ENCODE measurements around the gene BRF1.

Gene BRF1

DNA sequence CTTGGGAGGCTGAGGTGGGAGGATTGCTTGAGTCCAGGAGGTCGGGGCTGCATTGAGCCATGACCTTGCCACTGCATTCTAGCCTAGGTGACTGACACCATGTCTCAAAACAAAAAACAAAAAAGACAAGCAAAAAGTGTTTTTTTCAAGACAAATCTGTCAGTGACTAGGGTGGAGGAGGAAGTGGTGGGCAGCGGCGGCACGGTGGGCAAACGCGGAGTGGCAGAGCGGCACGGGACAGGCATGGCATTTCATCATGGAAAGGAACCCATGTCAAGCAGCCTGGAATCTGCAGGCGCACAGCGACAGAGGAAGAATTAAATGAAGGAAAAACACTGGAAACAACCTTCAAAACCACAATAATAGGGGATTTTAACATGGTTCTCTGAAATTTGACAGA, 56.5 kb downstream of the BRF1 start:
- in situ Hi-C loops (cut with MboI; ENCODE audit: low sequenced_read_pairs) = no loop called here

DNA sequence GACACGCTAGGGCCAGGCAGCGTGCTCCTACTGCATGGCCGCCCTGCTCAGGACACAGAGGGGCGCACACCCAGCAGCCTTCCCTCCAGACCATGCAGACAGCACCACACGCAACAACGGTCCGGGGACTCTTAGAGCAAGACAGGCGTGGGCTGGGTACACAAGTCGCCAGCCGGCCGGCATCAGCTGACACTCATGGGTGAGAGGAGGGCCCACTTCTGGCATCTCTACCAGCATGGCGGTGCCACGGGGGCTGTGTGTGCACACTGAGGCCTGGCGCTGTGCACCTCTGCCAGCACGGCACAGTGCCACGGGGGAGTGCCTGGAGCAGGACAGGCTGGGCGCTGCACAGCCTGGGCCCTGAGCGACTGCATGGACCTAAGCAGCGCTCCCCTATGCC, 59.2 kb downstream of the BRF1 start:
- in situ Hi-C loops (cut with MboI; ENCODE audit: low sequenced_read_pairs) = no loop called here

DNA sequence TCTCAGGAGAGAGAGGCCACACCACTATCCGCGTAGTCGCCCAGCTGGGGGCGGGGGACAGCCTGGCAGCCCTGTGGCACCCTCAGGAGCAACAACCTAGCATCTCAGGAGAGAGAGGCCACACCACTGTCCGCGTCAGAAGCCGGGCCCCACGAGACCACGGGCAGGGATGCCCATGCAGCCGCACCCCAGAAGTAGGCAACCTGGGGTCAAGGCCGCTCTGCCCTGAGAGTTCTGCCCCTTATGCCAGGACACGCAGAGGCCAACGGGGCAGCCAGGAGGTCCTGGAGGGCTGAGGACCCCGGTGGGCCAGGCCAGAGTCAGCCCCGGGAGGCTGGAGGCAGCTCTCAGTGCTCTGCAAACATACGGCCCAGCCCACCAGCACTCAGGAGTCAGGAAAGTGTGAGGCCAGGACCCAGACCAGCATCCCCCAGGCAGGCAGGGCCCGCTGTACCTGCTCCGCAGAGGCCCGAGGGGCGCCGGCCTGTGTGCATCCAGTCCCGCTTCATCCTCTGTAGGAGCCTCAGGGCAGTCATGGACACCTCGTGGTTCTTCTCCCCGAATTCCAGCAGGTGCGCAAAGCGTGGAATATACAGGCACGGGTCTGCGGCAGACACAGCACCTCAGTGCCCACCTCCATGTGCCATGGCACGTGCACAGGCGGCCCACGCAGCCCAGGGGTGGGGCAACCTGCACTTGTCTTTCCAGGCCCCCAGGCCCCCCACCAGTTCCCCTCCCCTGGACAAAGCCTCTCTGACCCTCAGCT, 59.8 kb downstream of the BRF1 start:
- in situ Hi-C loops (cut with MboI; ENCODE audit: low sequenced_read_pairs) = no loop called here

DNA sequence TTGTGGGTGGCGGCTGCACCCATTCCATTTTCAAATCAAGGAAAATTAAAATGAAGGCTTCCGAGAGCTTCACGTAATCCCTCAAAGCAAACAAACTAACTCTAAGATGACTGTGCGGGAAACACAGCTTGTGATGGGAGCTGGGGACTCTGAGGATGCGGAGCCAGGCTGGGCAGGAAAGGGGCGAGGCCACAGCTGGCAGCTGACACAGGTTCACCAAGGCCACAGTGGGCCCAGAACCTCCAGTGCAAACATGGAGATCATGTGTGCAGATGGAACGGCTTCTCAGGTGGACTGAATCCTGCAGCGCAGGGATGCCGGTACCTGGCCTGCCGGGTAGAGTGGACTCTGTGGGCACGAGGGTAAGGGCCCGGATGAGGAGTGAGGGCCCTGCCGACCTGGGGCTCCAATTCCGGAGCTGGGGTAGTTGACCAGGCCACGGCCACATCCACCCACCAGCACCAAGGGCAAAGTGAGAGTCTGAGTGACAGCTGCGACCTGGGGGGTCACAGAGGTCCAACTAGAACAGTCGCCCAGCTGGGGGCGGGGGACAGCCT, 71.6 kb downstream of the BRF1 start:
- in situ Hi-C loops (cut with MboI; ENCODE audit: low sequenced_read_pairs) = no loop called here

DNA sequence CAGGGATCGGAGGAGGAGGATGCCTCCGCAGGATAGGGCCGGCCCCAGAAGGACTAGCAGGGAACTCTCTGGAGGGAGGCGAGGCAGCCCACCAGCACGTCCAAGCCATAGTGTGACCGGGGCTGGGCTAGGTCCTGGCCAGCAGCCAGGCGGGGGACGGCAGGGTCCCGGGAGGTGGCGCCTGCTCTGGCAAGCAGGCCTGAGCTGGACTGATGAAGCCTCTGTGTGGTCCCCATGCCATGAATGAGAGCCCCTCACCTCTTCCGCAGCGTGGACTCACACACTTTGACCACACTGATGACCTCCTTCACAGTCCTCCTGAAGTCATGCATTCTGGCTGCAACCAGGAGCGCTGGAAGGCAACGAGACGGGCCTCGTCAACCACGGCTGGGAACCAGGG, 72.2 kb downstream of the BRF1 start:
- in situ Hi-C loops (cut with MboI; ENCODE audit: low sequenced_read_pairs) = no loop called here

DNA sequence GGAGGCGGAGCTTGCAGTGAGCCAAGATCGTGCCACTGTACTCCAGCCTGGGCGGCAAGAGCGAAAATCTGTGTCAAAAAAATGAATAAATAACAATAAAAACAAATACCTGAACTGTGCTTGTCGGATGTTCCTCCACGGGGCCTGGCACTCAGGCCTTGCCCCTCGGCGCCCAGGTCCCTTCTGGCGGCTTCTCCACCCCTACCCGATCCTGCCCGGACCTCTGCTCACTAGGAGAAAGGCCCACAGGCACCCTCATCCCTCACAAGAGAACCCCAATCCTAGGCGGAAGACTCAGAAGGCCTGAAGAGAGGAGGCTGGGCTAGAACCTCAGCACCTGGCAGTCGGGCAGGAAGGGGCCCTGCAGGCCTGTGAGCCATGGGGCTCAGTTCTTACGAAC, 73.5 kb downstream of the BRF1 start:
- in situ Hi-C loops (cut with MboI; ENCODE audit: low sequenced_read_pairs) = no loop called here

DNA sequence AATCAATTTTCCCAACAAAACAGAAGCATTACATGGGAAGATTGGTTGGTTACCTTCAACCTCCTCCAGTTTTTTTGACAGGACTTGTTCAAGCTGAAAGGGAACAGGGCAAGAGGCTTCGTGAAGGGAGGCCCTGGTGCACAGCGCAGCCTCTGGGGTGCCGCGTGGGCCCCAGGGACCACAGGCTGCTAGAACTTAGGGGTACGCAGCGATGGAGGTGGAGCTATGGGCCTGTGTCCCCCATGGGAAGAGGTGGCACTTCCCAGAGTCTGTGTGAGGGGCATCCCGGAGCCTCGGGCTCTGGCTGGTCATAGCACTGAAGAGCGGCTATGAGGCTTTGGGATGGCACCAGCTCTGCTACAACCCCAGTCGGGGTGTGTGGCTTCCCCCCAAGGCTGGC, 74.6 kb downstream of the BRF1 start:
- in situ Hi-C loops (cut with MboI; ENCODE audit: low sequenced_read_pairs) = no loop called here

DNA sequence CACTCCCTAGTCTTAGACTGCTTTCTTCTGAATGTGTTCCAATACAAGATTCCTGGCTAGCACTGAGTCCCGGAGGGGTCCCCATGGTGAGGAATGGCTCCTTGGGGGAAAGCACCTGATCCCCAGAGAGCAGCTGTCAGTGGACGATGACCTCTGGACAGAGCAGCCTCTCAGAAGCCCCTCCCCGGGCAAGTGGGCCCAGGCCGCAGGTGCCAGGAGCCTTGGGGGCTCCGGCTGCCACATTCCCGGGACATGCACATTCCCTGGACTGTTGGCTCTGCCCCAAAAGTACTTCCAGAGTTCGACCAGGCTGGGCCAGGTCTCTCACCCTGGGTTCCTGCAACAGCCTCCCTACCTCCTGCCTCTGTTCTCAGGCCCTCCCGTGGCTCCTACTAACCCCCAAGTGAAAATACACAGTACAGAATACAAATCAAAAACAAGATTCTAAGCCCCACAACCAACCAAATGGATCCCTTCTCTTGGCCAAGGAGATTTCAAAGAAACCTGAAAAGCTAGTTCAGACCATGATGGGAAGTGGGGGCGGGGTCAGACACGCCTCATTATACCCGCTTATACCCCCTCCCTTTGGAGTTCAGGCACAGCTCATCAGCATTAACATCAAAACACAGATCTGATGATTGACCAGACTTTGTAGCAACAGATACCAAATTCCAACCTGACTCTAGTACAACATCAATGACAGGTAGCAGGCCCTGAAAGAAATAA, 75.8 kb downstream of the BRF1 start:
- in situ Hi-C loops (cut with MboI; ENCODE audit: low sequenced_read_pairs) = no loop called here

DNA sequence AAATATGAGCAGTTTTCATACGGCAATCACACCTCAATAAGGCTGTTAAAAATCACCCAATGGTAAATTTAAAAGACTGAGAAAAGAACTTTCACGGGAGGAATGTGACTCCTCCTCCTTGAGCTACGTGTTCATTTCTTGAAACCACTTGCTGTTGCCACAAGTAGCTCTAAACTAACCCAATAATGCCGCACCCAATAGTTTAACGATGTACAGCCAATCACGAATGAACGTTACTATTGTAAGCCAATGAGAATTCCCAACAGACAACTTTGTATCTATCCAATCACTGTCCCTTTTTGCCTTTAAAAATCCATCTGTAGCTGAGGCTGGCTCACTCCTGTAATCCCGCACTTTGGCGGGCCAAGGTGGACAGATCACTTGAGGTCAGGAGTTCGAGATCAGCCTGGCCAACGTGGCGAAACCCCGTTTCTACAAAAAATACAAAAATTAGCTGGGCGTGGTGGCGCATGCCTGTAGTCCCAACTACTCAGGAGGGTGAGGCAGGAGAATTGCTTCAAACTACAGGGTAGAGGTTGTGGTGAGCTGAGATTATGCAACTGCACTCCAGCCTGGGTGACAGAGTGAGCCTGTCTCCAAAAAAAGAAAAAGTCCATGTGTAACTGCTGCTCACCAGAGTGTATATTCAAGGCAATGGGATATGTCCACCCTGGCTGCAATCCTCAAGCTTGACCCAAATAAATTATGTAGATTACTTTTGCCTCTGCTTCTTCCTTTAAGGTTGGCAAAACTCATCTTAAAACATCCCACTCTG, 76.8 kb downstream of the BRF1 start:
- in situ Hi-C loops (cut with MboI; ENCODE audit: low sequenced_read_pairs) = no loop called here

DNA sequence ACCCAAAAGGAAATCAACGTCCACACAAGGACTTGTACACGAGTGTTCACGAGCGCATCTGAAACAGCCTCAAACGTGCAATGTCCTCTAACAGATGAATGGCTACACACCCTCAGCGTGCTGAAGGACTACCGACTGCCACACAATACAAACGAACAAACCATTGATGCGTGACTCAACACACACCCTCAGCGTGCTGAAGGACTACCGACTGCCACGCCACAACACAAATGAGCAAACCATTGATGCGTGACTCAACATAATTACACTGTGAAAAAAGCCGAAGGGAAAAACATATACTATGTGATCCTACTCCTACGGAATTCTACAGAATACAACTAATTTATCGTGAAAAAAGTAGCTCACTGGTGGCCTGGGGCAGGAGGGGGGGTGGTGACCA, 77.5 kb downstream of the BRF1 start:
- in situ Hi-C loops (cut with MboI; ENCODE audit: low sequenced_read_pairs) = no loop called here

DNA sequence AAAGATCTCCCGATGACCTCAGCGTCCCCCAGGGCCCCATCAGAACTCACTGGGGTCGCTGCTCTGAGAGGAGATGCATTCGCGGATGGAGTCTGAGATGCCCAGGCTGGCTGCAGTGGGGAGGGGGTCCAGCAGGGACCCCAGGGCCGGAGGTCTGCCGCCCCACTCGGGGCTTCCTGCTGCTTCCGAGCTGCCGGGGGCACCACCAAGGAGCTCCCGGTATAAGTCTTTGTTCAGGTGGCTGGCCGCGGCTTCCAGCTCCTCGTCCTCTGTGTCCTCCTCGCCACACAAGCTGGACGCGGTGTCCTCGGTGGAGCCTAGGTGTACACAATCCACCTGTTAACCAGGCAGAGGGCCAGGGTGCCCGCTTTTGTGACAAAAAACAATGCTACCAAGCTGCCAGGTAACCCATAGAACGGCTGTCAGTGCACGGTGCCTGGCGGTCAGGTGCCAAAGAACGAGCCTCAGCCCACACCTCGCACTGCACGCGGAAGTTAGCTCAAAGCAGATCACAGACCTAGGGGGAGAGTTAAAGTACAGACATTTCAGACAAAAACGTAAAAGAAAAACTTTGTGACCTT, 79.1 kb downstream of the BRF1 start:
- in situ Hi-C loops (cut with MboI; ENCODE audit: low sequenced_read_pairs) = no loop called here

DNA sequence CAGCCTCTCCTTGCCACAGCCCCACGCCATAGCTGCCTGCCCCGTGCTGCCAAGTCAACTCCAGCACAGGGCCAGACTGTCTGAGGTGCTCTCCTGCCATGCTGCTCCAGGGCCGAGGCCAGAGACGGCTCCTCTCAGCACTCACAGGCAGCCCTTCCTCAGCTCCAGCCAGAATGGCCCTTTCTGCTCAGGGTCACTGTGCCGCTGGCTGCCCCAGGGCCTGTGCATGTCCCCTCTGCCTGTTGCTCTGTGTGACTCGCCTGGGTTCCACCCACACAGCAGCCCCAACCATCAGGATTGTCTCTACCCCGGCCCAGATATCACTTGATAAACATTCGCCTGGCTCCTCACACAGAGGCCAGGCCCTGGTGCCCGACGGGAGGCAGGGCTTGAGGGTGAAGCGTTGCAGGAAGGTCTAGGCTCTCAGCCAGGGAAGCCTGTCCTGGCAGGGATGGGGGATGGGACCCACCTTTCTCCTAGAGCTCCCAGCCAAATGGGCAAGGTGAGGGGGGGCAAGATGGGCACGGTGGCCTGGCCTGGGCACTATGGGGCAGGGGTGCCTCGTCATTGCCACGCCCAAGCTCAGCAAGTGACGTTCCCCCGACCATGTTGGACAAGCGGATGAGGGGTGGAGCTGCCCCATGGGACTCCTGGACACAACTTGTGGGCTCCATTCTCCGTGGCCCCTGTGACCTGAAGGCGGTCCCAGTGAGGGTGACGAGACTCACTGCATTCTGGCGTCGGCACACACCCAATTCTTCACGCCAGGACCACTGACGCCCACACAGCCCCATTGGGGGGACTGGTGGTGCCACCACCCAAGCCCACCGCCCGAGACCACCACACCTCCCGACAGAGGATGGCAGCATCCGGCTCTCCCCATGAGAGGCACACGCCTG, 79.9 kb downstream of the BRF1 start:
- in situ Hi-C loops (cut with MboI; ENCODE audit: low sequenced_read_pairs) = no loop called here

DNA sequence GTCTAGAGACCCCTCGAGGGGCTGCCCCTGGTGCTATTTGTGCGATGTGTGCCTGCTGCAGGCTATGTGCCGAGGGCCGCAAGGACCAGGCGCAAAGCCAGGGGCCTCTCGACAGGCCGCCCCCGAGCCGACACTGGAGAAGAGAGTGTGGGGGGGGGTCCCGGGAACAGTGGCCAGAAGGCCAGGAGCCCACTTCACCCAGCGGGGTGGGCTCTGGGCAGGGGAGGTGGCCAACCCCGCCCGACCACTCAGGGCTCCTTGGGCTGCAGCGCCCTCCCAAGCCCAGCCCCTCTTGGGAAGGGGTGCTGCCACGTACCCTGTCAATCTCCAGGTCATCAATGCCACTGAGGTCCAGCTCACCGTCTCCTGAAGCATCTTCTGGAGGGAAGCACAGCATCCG, 81.0 kb downstream of the BRF1 start:
- in situ Hi-C loops (cut with MboI; ENCODE audit: low sequenced_read_pairs) = no loop called here

DNA sequence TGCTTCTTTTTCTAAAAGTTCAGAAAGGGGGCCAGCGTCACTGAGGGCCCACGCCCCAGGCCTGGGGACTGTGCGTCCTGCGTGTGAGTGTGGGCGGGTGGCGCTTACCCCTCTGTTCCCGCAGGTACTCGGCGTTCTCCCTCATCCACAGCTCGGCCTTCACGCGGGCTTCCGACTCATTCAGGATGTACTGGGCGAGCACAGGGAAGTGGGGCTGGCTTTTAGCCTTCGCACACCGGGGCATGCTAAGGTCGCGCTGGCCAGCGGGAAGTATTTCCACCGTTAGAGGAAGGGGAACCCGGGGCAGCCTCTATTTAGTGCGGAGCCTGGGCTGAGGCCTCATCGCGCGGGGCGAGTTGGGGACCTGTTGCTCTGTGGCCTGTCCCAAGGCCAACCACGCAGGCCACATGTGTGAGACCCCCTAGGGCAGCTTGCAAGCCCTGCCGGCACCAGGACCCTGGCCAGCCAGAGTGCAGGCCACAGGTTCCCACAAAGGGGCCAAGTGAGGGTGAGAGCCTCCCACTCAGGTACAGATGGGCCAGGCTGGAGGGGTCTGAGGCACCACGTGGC, 81.7 kb downstream of the BRF1 start:
- in situ Hi-C loops (cut with MboI; ENCODE audit: low sequenced_read_pairs) = no loop called here

DNA sequence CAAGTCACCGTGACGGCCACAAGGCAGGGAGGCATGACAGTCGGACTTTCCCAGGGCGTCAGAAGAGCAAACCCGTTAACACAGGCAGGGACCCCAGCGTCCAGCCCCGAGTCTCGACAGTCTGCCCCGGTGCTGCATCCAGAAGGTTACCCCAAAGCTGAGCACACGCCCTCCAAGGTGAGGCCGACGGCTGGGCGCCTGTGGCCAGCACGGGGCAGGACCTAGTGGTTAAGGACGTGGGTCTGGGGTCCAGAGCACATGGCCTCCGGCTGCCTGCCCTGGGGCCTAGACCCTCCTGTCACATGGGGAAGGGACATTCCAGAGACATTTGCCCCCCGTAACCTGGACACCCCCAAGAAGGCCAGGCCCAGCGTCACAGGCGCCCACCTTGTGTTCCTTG, 82.2 kb downstream of the BRF1 start:
- in situ Hi-C loops (cut with MboI; ENCODE audit: low sequenced_read_pairs) = no loop called here

DNA sequence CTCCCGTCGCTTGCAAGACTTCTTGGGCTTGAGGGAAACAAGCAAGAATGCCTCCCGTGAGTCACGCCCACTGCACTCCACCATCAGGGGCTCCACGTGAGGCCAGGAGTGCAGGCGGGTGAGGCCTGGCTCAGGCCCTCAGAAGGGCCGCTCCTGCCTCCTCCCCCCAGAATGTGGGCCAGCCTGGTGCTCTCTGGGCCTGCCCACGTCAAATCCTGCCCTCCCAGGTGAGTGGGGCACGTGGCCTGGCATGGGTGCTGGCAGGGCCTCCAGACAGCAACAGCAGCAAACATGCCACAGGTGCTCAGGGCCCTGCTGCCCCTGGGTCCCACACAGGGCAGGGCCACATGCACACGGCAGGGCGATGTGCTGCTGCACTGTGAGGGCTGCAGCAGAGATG, 83.0 kb downstream of the BRF1 start:
- in situ Hi-C loops (cut with MboI; ENCODE audit: low sequenced_read_pairs) = no loop called here

DNA sequence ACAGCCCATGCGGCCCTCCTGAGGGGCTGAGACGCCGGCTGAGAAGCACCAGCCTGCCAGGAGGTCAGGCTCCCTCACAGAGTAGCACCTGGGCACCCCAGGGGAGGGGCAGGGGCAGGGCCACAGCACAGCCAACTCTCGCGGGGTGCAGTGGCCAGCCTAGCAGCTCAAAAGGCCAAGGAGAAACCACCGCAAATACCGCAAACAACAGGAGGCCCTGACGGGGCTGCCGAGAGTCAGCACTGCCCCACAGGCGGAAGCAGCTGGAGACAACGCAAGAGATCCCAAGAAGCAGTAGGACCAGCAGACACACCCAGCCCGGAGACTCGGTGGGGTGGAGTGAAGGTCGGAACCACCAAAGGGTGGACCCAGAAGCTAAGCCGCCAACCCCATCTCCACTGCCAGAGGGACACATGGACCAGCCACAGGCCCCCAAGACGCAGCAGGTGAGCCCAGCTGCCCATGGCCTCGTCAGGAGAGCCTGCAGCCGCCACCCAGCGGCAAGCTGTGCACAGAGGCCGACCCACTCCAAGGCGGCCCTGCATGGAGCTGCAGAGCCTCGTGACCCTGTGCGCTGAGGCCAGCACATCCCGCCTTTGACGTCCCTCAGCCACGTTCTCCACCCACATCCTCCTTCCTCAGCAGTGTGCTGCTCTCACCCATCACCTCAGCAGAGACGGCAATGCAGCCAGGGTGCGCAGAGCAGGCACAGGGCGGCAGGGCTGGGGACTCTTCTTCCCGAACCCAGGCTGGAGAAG, 84.1 kb downstream of the BRF1 start:
- in situ Hi-C loops (cut with MboI; ENCODE audit: low sequenced_read_pairs) = no loop called here

DNA sequence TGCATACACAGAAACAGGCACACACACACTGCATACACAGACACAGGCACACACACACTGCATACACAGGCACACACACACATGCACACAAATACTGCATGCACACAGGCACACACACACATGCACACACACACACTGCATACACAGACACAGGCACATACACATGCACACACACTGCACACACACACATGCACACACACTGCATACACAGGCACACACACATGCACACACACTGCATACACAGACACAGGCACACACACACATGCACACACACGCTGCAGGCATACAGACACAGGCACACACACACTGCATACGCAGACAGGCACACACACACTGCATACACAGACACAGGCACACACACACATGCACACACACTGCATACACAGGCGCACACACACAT, 85.2 kb downstream of the BRF1 start:
- in situ Hi-C loops (cut with MboI; ENCODE audit: low sequenced_read_pairs) = no loop called here

DNA sequence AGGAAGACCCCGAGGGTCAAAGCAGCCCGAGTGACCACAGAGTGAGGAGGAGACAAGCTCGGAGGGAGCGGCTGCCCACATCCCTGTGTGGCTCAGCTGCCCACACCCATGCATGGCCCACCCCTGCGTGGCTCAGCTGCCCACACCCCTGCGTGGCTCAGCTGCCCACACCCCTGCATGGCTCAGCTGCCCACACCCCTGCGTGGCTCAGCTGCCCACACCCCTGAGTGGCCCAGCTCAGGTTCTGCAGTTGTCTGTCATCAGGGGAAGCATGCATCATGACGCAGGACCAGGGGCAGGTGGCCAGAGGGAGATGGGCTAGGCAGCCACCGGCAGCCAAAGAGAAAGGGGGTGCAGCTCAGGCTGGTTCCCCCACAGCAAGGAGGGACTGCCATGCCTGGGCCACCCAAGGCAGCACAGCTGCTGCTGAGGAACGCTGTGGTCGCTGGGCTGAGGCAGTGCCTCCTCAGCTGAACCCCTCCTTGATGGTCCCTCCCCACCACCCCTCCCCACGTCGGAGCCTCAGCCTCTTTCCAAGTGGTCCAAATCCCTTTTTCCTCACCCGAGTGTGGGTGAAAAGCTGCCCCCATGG, 86.4 kb downstream of the BRF1 start:
- in situ Hi-C loops (cut with MboI; ENCODE audit: low sequenced_read_pairs) = no loop called here
